ENCODE results near the gene COQ5. TPM values are rescaled to one million over a fixed set of nuclear protein-coding genes. Genes with fewer than 3 reads are reported as not detected.
A peak's percentile ranks its signal among the peaks of the same experiment; 100 is the strongest.

Gene COQ5
- total RNA-seq, 1 experiment from 2014 or later = 35.1 TPM

- Mint-ChIP-seq H3K4me1 (peaks cover 32% of the 10 kb centered on the region), H3K4me3 (no peak overlapping the region), H3K9me3 (no peaks in the 10 kb centered on the region), H3K27me3 (ENCODE audit: low read depth) (no peaks in the 10 kb centered on the region), H3K27ac (peak overlapping the region; percentile 89), H3K36me3 (peaks cover 35% of the 10 kb centered on the region)
- no peak for ATAC-seq
- DNase-seq (ENCODE audit: low spot score) = no peak
- ChIA-PET POLR2A (interaction anchor here (0.6 kb wide), 1 partner anchor 72 kb away, joined by 3 read pairs; no protein-coding TSS in a partner anchor), CTCF (interaction anchor here (1.0 to 1.8 kb wide), 3 partner anchors 72 to 203 kb away, joined by 3 to 5 read pairs (median 3); no protein-coding TSS in a partner anchor)
- TF ChIP-seq IRF1 (CRISPR knock-in tag; IDR thresholded peaks at IDR 0.05) = no peak
Observed at GRCh38 chr12:120538281-120539156, 9.6 kb upstream of the COQ5 start.

- CTCF ChIA-PET = interaction anchor here (1.0 to 1.8 kb wide), 3 partner anchors 71 to 203 kb away, joined by 3 to 5 read pairs (median 3); no protein-coding TSS in a partner anchor
- no peaks in the 10 kb centered on the region for H3K9me3 Mint-ChIP-seq
- H3K4me3 Mint-ChIP-seq = peak overlapping the region; percentile 45
- ATAC-seq = no peak
- no peak for DNase-seq (ENCODE audit: low spot score)
- peaks cover 35% of the 10 kb centered on the region for H3K36me3 Mint-ChIP-seq
- POLR2A ChIA-PET = interaction anchor here (0.6 kb wide), 1 partner anchor 71 kb away, joined by 3 read pairs; no protein-coding TSS in a partner anchor
- H3K27ac Mint-ChIP-seq = peak overlapping the region; percentile 89
- no peak for TF ChIP-seq OVOL2 (CRISPR knock-in tag; IDR thresholded peaks at IDR 0.05; ENCODE audit: borderline replicate concordance)
- no peak for TF ChIP-seq ZBTB21 (CRISPR knock-in tag; IDR thresholded peaks at IDR 0.05; ENCODE audit: borderline replicate concordance)
- no peak for TF ChIP-seq ZNF263 (CRISPR knock-in tag; IDR thresholded peaks at IDR 0.05; ENCODE audit: low read depth)
- TF ChIP-seq GTF2I (CRISPR knock-in tag; conservative IDR thresholded peaks at IDR 0.05) = no peak
- no peak for TF ChIP-seq AFF4 (CRISPR knock-in tag; IDR thresholded peaks at IDR 0.05; ENCODE audit: borderline replicate concordance)
- TF ChIP-seq ARID4B (CRISPR knock-in tag; IDR thresholded peaks at IDR 0.05; ENCODE audit: borderline replicate concordance) = no peak
- TF ChIP-seq ZNF512 (CRISPR knock-in tag; IDR thresholded peaks at IDR 0.05; ENCODE audit: borderline replicate concordance) = no peak
- no peak for TF ChIP-seq ZNF232 (CRISPR knock-in tag; IDR thresholded peaks at IDR 0.05)
- no peak for TF ChIP-seq ZNF138 (CRISPR knock-in tag; conservative IDR thresholded peaks at IDR 0.05)
- no peak for TF ChIP-seq E2F1 (CRISPR knock-in tag; IDR thresholded peaks at IDR 0.05)
- TF ChIP-seq FOXJ3 (CRISPR knock-in tag; IDR thresholded peaks at IDR 0.05; ENCODE audit: borderline replicate concordance) = no peak
- no peak for TF ChIP-seq ZNF396 (CRISPR knock-in tag; IDR thresholded peaks at IDR 0.05; ENCODE audit: borderline replicate concordance)
- TF ChIP-seq ZNF281 (CRISPR knock-in tag; IDR thresholded peaks at IDR 0.05) = no peak
- no peak for TF ChIP-seq NFYB (CRISPR knock-in tag; conservative IDR thresholded peaks at IDR 0.05; ENCODE audit: low read depth)
- H3K4me1 Mint-ChIP-seq = peaks cover 32% of the 10 kb centered on the region
- H3K27me3 Mint-ChIP-seq (ENCODE audit: low read depth) = no peaks in the 10 kb centered on the region
Observed at GRCh38 chr12:120537856-120538220, 8.9 kb upstream of the COQ5 start.
